ENCODE measurements around the gene EIF5. TPM values are rescaled to one million over a fixed set of nuclear protein-coding genes. Genes with fewer than 3 reads are reported as not detected.

Gene EIF5
- total RNA-seq, result 116 and 218 TPM in 2 replicates

DNA sequence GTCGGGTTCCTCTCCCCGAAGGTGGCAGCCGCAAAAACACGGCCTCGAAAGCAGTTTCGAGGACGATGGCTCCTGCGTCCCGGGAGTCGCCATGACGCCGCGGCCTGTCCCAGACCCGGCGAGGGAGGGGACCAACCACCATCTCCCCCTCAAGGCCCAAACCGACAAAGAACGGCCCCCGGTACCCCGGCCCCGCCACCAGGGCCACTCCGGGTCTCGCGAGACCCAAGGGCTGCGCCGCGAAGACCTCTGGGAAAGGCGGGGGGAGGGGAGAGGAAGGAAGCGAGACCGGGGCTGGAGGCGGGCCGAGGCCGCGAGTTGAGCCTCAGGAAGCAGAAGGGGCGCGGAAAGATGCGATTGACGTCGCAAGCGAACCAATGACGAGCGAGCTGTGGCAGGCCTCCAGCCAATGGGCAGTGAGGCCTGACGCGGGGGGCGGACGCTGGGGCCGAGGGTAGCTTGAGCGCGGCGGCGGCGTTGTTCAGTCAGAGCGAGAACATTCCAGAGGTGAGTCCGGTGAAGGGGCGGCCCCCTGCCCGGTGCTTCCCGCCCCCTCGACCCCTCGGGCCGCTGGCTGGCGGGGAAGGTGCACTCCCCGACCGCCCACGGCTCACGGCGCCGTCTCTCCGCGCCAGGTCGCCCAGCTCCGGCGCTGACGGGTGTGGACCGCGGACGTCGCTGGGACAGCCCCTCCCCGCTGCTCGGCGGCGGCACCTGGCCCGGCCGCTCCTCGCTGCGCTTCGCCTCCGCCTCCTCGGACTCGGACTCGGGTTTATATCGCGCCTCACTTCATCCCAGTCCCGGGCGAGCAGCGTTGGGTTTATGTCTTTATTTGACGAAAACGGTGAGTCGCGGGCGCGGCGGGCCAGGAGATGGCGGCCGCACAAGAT is at the start of gene EIF5:
EIF5 (plus strand) TSS at position 484 of the 890 bp plus-strand sequence. CDS start 1,624 bp downstream, outside the sequence.

DNA sequence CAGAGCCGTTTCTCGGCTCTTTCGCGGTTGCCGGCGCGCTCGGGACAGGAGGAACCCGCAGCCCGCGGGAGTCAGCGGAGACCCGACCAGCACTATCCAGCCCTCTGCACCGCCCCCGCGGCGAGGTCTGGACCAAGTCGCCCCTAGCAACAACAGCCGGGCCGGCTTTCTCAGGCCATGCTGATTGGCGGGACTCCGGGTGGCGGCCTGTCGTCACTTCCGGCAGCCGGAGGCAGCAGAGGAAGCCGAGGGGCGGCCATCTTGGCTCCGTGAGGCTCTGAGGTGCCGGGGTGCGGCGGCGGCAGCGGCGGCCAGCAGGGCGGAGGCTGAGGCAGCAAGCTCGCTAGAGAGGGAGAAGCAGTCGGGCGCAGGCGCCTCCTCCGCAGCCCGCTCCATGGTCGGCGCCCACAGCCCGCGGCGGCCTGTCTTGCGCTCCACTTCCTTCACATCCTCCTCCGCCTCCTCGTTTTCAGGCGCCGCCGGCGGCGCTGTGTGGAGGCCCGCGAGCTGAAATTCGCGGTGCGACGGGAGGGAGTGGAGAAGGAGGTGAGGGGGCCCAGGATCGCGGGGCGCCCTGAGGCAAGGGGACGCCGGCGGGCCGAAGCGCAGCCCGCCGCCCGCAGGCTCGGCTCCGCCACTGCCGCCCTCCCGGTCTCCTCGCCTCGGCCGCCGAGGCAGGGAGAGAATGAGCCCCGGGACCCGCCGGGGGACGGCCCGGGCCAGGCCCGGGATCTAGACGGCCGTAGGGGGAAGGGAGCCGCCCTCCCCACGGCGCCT is 51.3 kb downstream of the EIF5 start, which contains the start of gene MARK3:
MARK3 (plus strand) TSS at position 264 of the 777 bp plus-strand sequence. CDS start 615 bp downstream, outside the sequence.

Other genes with a start within 250 kb of the EIF5 start
- gene EXOC3L4, start 239.5 kb upstream of the EIF5 start, total RNA-seq, result not detected in 2 replicates
- 28.7 and 71.9 TPM in 2 replicates for gene TNFAIP2, start 210.8 kb upstream of the EIF5 start, total RNA-seq
- 48.6 and 61.6 TPM in 2 replicates for gene MARK3, start 51.2 kb downstream of the EIF5 start, total RNA-seq
- 15.1 and 51.5 TPM in 2 replicates for gene CKB, start 188.6 kb downstream of the EIF5 start, total RNA-seq
- gene TRMT61A, start 195.0 kb downstream of the EIF5 start, total RNA-seq, result 7.2 and 9.1 TPM in 2 replicates
- 16.8 and 18.7 TPM in 2 replicates for gene BAG5, start 228.4 kb downstream of the EIF5 start, total RNA-seq
- gene COA8, start 228.7 kb downstream of the EIF5 start, total RNA-seq, result 25.5 and 32.3 TPM in 2 replicates

Measured in epithelial cell of alveolus of lung (primary cell).